Type B pancreatic cell (in vitro differentiated cells): ENCODE results near the gene NT5C. TPM values are rescaled to one million over a fixed set of nuclear protein-coding genes. Genes with fewer than 3 reads are reported as not detected.

Experiments
- DNase-seq: peaks from one replicate; pipeline ENCODE4 v3.0.0; 2021; ENCODE audit warnings: mixed read lengths; ENCODE audit not compliant: unreplicated experiment; ENCODE audit errors: extremely low spot score
- H3K27ac Mint-ChIP-seq: 2 replicates; pipeline ENCODE4 v1.8.0; 2021; ENCODE audit warnings: mild to moderate bottlenecking, mixed read lengths
- H3K27me3 Mint-ChIP-seq: 2 replicates; pipeline ENCODE4 v1.8.0; 2021; ENCODE audit warnings: mixed read lengths
- H3K36me3 Mint-ChIP-seq: 2 replicates; pipeline ENCODE4 v1.8.0; 2021; ENCODE audit warnings: mixed read lengths
- H3K4me1 Mint-ChIP-seq: one replicate; pipeline ENCODE4 v1.8.0; 2021; ENCODE audit warnings: mixed read lengths; ENCODE audit not compliant: unreplicated experiment
- H3K4me3 Mint-ChIP-seq: 2 replicates; pipeline ENCODE4 v1.8.0; 2021; ENCODE audit warnings: mild to moderate bottlenecking, mixed read lengths
- H3K9me3 Mint-ChIP-seq: 2 replicates; pipeline ENCODE4 v1.8.0; 2021; ENCODE audit warnings: mixed read lengths
- total RNA-seq: library from RNA; stranded (reverse); gene quantifications from 2 replicates; pipeline ENCODE4 v1.2.1, GENCODE V29; 2021; ENCODE audit warnings: low replicate concordance
- TF ChIP-seq, protein P1 (sequence below): fragments of 200-600 bp; sonication (generic); conservative IDR thresholded peaks from 2 replicates; pipeline ENCODE4 v1.5.0; 2021; ENCODE audit warnings: antibody characterized with exemption, mild to moderate bottlenecking

Gene NT5C
- total RNA-seq, 1 donor from 2014 or later: 40.7 TPM

DNA sequence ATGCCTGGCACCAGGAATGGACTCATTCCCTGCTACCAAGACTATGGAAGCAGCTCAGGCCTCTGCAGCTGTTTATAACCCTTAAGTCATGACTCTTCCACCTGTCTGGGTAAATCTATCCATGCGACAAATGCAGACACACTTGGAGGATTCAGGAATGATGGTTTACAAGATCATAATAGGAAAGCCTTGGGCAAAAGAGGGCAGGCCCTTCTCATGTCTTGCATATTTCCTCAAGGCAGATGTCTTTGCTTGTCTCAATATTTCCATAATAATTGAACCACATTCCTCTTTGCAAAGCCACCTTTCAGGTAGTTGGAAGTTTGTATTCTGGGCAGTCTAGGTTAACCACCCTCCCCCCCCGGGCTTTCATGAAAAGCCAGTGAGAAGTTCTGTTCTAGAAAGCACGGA lies 23.7 kb upstream of the NT5C start:
- peaks cover 18% of the 10 kb centered on the region for H3K36me3 Mint-ChIP-seq
- H3K27ac Mint-ChIP-seq: peak overlapping the region; percentile 95
- DNase-seq: no peak
- TF ChIP-seq, protein P1, sequence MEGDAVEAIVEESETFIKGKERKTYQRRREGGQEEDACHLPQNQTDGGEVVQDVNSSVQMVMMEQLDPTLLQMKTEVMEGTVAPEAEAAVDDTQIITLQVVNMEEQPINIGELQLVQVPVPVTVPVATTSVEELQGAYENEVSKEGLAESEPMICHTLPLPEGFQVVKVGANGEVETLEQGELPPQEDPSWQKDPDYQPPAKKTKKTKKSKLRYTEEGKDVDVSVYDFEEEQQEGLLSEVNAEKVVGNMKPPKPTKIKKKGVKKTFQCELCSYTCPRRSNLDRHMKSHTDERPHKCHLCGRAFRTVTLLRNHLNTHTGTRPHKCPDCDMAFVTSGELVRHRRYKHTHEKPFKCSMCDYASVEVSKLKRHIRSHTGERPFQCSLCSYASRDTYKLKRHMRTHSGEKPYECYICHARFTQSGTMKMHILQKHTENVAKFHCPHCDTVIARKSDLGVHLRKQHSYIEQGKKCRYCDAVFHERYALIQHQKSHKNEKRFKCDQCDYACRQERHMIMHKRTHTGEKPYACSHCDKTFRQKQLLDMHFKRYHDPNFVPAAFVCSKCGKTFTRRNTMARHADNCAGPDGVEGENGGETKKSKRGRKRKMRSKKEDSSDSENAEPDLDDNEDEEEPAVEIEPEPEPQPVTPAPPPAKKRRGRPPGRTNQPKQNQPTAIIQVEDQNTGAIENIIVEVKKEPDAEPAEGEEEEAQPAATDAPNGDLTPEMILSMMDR: no peak
- H3K4me1 Mint-ChIP-seq: peaks cover 19% of the 10 kb centered on the region
- H3K9me3 Mint-ChIP-seq: no peaks in the 10 kb centered on the region
- peaks cover 3% of the 10 kb centered on the region for H3K27me3 Mint-ChIP-seq
- H3K4me3 Mint-ChIP-seq: peak overlapping the region; percentile 94

DNA sequence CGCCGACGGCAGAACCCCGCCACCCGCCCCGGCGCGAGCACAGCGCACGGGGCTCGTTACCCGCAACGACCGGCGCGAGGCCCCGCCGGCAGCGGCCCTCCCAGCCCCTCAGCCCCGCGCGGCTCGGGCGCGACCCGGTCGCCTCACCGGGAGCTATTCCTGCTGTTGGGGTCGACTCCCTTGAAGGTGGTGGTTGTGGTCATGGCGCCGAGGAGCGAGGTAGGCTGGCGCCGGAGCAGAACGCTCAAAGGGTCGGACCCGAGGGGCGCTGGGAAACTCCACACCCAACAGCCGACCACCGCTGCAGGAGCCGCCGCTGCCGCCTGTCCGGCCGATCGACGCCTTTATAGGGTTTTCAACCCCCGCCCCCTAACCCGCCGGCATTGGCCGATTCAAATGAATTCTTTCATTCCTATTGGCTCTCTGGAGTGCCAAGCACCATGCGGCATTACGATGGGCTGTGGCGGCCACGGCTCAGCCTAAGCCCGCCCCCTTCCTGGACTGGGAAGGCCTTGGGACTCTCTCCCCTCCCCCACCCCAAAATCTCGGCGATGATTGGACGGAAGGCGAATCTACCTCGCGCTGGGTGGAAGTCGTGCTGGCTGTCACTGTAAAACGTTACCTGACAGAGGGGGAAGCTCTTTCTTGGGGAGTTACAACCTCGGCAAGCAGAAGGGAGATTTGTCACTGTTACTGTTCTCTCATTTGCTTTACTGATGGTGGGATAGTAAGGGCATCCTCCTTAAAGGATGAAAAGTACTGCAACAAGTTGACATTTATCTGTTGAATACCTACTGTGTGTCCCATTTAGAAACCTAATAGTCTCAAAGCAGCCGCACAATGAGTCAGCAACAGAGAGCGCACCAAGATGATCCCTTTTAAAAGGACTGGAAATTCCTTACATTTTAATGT lies 22.9 kb upstream of the NT5C start, which contains the start of gene JPT1:
TSS of gene JPT1 (minus strand) at position 318 of the 912 bp plus-strand sequence. CDS start at position 203, 115 bp downstream.
- H3K9me3 Mint-ChIP-seq: no peaks in the 10 kb centered on the region
- peaks cover 3% of the 10 kb centered on the region for H3K27me3 Mint-ChIP-seq
- H3K4me3 Mint-ChIP-seq: peak within 1 kb of the TSS; percentile 94
- TF ChIP-seq, protein P1: no peak
- peak; percentile 96 for DNase-seq
- peak within 1 kb of the TSS; percentile 95 for H3K27ac Mint-ChIP-seq
- H3K4me1 Mint-ChIP-seq: peaks cover 24% of the 10 kb centered on the region
- peaks cover 22% of the 10 kb centered on the region for H3K36me3 Mint-ChIP-seq

DNA sequence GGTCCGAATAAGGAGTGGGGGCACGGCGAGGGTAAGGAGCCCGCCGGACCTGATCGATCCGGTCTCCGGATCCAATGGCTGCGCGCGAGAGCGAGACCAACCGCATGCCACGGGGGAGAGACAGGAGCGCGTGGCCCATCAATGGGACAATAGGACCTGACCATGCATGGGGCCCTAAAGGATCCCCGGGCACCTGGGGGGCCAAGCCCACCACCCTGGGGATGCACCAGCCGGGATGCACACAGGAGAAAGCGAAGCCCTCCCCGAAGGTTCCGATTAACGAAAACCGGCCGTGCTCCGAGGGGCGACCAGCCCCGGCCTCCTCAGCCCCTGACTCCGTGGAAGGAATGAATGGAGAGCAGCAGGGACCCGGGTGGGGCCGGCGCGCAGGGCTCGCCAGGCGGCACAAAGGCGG lies 22.2 kb upstream of the NT5C start:
- TF ChIP-seq, protein P1: no peak
- Mint-ChIP-seq H3K27ac (peak overlapping the region; percentile 88), H3K27me3 (peaks cover 3% of the 10 kb centered on the region), H3K36me3 (peaks cover 23% of the 10 kb centered on the region), H3K4me1 (peaks cover 25% of the 10 kb centered on the region), H3K4me3 (peak overlapping the region; percentile 93), H3K9me3 (no peaks in the 10 kb centered on the region)
- peak; percentile 71 for DNase-seq

DNA sequence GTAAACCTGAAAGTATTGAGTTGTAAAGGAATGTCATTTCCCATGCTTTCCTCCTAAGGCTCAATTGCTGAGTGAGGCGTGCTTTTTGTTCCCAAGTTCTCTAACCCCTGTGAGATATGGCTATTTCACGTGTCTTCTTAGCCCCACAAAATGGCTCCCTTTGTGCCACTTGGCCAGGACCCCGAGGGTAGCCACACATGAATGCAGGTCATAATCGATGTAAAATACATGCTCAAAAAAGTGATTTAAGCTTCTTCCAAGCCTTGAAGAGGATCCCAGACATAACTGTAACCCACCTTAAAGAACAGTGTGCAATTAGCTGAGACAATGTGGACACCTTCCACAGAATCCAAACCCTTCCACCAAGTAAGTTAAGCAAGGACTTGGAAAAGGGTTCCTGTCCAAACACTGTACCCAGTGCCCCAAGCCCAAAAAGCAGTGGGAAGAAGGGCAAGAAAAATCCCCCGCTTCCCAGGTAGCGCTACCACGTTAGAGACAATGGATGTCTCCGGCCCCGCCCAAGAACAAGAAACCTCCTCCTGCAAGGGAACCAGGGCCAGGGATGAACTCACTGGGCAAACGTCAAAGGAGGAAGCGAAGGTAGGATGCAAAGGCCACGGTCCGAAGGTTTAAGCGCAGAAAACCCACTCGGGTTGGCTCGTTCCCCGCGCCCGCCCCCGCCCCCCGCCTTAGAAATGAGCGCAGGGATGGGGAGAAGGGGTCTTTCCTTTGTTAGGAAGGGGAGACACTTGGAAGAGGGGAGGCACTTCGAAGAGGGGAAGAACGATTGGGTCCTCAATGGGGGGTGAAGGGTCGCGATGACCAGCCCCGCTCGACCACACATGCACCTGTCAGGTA lies 21.6 kb upstream of the NT5C start:
- H3K36me3 Mint-ChIP-seq: peaks cover 27% of the 10 kb centered on the region
- H3K27me3 Mint-ChIP-seq: peaks cover 3% of the 10 kb centered on the region
- H3K4me3 Mint-ChIP-seq: peak overlapping the region; percentile 93
- DNase-seq: no peak
- peaks cover 27% of the 10 kb centered on the region for H3K4me1 Mint-ChIP-seq
- no peaks in the 10 kb centered on the region for H3K9me3 Mint-ChIP-seq
- TF ChIP-seq, protein P1: no peak
- H3K27ac Mint-ChIP-seq: peak overlapping the region; percentile 88

DNA sequence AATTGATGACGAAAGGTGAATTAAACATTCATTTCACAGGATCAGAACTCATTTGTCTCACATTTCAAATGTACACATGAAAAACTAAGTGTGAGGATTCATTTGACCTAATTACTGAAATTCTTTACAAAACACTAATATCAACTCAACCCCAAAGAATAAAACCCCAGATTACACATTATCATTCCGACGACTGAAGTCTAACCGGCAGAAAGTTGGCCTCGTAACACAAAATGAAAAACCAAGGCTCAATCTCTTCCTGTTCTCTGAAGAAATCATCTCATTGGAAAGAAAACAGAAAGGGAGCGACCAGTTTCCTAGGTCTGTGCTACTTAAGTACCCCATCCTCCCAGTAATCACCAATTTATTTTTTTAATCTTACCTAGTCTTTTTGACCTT lies 21.0 kb upstream of the NT5C start:
- no peak for DNase-seq
- Mint-ChIP-seq H3K4me1 (peaks cover 27% of the 10 kb centered on the region), H3K4me3 (peak overlapping the region; percentile 93), H3K27ac (peak overlapping the region; percentile 88), H3K9me3 (no peaks in the 10 kb centered on the region), H3K36me3 (peaks cover 27% of the 10 kb centered on the region), H3K27me3 (peaks cover 3% of the 10 kb centered on the region)
- TF ChIP-seq, protein P1: no peak
